HCT116 (cell line): Measurements from ENCODE around the gene MTUS2. TPM values are rescaled to one million over a fixed set of nuclear protein-coding genes. Genes with fewer than 3 reads are reported as not detected.

ENCODE experiments used
- ATAC-seq: fragments of 200-7000 bp; cut with Tn5 transposase; 2 replicates; pipeline ENCODE4 v1.9.1; 2020; ENCODE audit warnings: mild to moderate bottlenecking, moderate library complexity
- BruUV-seq: library from RNA; stranded (reverse); fragments of 400-500 nt; replicated peaks from 2 replicates; lab custom pipeline; 2021; lab: Mats Ljungman, UMichigan
- CTCF ChIA-PET: fragments of 300-600 bp; sonication (Branson Sonifier 250); formaldehyde crosslinking; loops from one replicate; lab custom pipeline; 2021; ENCODE audit warnings: antibody characterized with exemption; lab: Charles Lee
- POLR2A ChIA-PET: fragments of 300-600, 350-600 bp; sonication (Branson Sonifier 250); formaldehyde crosslinking; loops from one replicate; lab custom pipeline; 2021; ENCODE audit warnings: antibody characterized with exemption; lab: Charles Lee
- RAD21 ChIA-PET, 2 experiments: fragments of 300-600 bp; sonication (Branson Sonifier 250); formaldehyde crosslinking; loops; one replicate each; lab custom pipeline; 2023; ENCODE audit warnings: low total read pairs in 2 of 2; ENCODE audit not compliant: uncharacterized antibody in 2 of 2, unreplicated experiment in 2 of 2, low non-redundant PET in 1 of 2; lab: Charles Lee
- DNase-seq: peaks from one replicate; pipeline ENCODE4 v3.0.0-alpha.2; 2010; ENCODE audit warnings: low read depth, low spot score
- H2AFZ ChIP-seq: fragments of 200-600 bp; shearing (Covaris generic), sonication (generic); 2 replicates; pipeline ENCODE4 v1.6.1; 2017; ENCODE audit warnings: low read depth, mixed run types, mixed read lengths, antibody characterized with exemption, low read length; ENCODE audit not compliant: poor library complexity, severe bottlenecking
- H3K27ac ChIP-seq: 2 replicates; pipeline ENCODE4 v1.5.1; 2012; ENCODE audit warnings: low read depth, low read length
- H3K27me3 ChIP-seq: fragments of 200-600 bp; sonication (generic); 2 replicates; pipeline ENCODE4 v1.6.1; 2016; ENCODE audit warnings: mixed run types, low read length, mixed read lengths; ENCODE audit not compliant: insufficient read depth
- H3K36me3 ChIP-seq, 2 experiments: fragments of 200-500 bp in 1 of 2; fragments of 200-600 bp in 1 of 2; sonication (Bioruptor generic) in 1 of 2; sonication (generic) in 1 of 2; 2 replicates each; pipeline versions ENCODE4 v1.5.1 to v1.6.1; 2014 to 2016; ENCODE audit warnings: low read length in 2 of 2, inconsistent platforms in 1 of 2, mixed read lengths in 1 of 2, mixed run types in 1 of 2; ENCODE audit not compliant: insufficient read depth in 2 of 2, control insufficient read depth in 1 of 2
- H3K4me1 ChIP-seq, 2 experiments: fragments of 200-600 bp in 1 of 2; sonication (generic) in 1 of 2; 2 replicates each; pipeline versions ENCODE4 v1.5.1 to v1.6.1; 2012 to 2017; ENCODE audit warnings: low read length in 2 of 2, inconsistent platforms in 1 of 2, mild to moderate bottlenecking in 1 of 2, mixed read lengths in 1 of 2, mixed run types in 1 of 2, moderate library complexity in 1 of 2; ENCODE audit not compliant: insufficient read depth in 2 of 2, control insufficient read depth in 1 of 2
- H3K4me2 ChIP-seq: fragments of 200-600 bp; sonication (generic); 2 replicates; pipeline ENCODE4 v1.6.1; 2017; ENCODE audit warnings: mixed run types, low read length, mixed read lengths
- H3K4me3 ChIP-seq, 2 experiments: fragments of 200-600 bp in 1 of 2; sonication (generic) in 1 of 2; replicated peaks in 1 of 2; 2 replicates each; pipeline ENCODE4 v1.5.1; 2011 to 2016; ENCODE audit warnings: low read length in 2 of 2, control low read depth in 1 of 2, low read depth in 1 of 2, mild to moderate bottlenecking in 1 of 2, mixed read lengths in 1 of 2, mixed run types in 1 of 2
- H3K79me2 ChIP-seq: fragments of 200-600 bp; sonication (generic); 2 replicates; pipeline ENCODE4 v1.6.1; 2017; ENCODE audit warnings: mild to moderate bottlenecking, mixed run types, low read length, moderate library complexity, mixed read lengths; ENCODE audit not compliant: insufficient read depth
- H3K9ac ChIP-seq: fragments of 200-600 bp; sonication (generic); 2 replicates; pipeline ENCODE4 v1.6.1; 2016; ENCODE audit warnings: low read length, mixed read lengths
- H3K9me2 ChIP-seq: fragments of 200-600 bp; sonication (generic), shearing (Covaris generic); 2 replicates; pipeline ENCODE4 v1.6.1; 2017; ENCODE audit warnings: mixed run types, mild to moderate bottlenecking, moderate library complexity; ENCODE audit not compliant: insufficient read depth
- H3K9me3 ChIP-seq, 2 experiments: fragments of 200-500 bp in 1 of 2; fragments of 200-600 bp in 1 of 2; sonication (Bioruptor generic) in 1 of 2; sonication (generic) in 1 of 2; 2 replicates each; pipeline ENCODE4 v1.6.1; 2014 to 2017; ENCODE audit warnings: low read length in 2 of 2, mixed read lengths in 2 of 2, inconsistent platforms in 1 of 2, low read depth in 1 of 2, mild to moderate bottlenecking in 1 of 2, mixed run types in 1 of 2, moderate library complexity in 1 of 2; ENCODE audit not compliant: control insufficient read depth in 1 of 2, insufficient read depth in 1 of 2
- H4K20me1 ChIP-seq: fragments of 200-600 bp; sonication (generic), shearing (Covaris generic); 2 replicates; pipeline ENCODE4 v1.6.1; 2017; ENCODE audit warnings: mixed run types, mild to moderate bottlenecking, moderate library complexity; ENCODE audit not compliant: insufficient read depth
- ELF1 ChIP-seq: IDR thresholded peaks from 2 replicates; pipeline ENCODE4 v1.6.1; 2012; ENCODE audit warnings: low read depth, borderline replicate concordance
- POLR2A ChIP-seq: IDR thresholded peaks from 2 replicates; pipeline ENCODE4 v1.7.0; 2011; ENCODE audit warnings: borderline replicate concordance; ENCODE audit not compliant: insufficient read depth, insufficient read length; ENCODE audit errors: extremely low read depth
- POLR2AphosphoS5 ChIP-seq: IDR thresholded peaks from 2 replicates; pipeline ENCODE4 v1.6.1; 2011; ENCODE audit warnings: mild to moderate bottlenecking, low read depth, low read length, moderate library complexity
- YY1 ChIP-seq: IDR thresholded peaks from 2 replicates; pipeline ENCODE4 v1.6.1; 2011; ENCODE audit warnings: low read length, low read depth, moderate library complexity, mild to moderate bottlenecking; ENCODE audit not compliant: insufficient replicate concordance; ENCODE audit errors: extremely low read depth
- ZFX ChIP-seq: fragments of 450-650 bp; IDR thresholded peaks from 2 replicates; pipeline ENCODE4 v1.6.1; 2017
- ZNF274 ChIP-seq: fragments of 200-500 bp; sonication (Bioruptor generic); IDR thresholded peaks from 2 replicates; pipeline ENCODE4 v1.6.1; 2014; ENCODE audit warnings: mild to moderate bottlenecking, low read depth, low read length, inconsistent platforms
- intact Hi-C: fragments of 100-400 bp; cut with micrococcal nuclease; formaldehyde crosslinking; loops from 2 replicates; pipeline ENCODE4 v1.10.0; 2022
- total RNA-seq: library from RNA; stranded (reverse); gene quantifications from one replicate; pipeline ENCODE4 v1.2.1, GENCODE V29; 2021; ENCODE audit not compliant: unreplicated experiment
- TF ChIP-seq, protein P1 (sequence below): IDR thresholded peaks from 2 replicates; pipeline ENCODE4 v1.6.1; 2012

Gene MTUS2
- total RNA-seq, 1 experiment from 2014 or later, result 0.02 TPM

- BruUV-seq, result no TSS peak
- Histone ChIP-seq H3K9me2 (no peaks in the 10 kb centered on the region), H3K9ac (no peak overlapping the region), H3K4me1 (no peaks in the 10 kb centered on the region), H3K4me3 (no peak overlapping the region), H3K79me2 (no peaks in the 10 kb centered on the region), H3K27ac (no peak overlapping the region), H4K20me1 (no peaks in the 10 kb centered on the region), H3K27me3 (no peaks in the 10 kb centered on the region), H2AFZ (no peak overlapping the region), H3K9me3 (no peaks in the 10 kb centered on the region), H3K4me2 (no peak overlapping the region), H3K36me3 (no peaks in the 10 kb centered on the region)
- CTCF ChIA-PET, result no interaction called here
- RAD21 ChIA-PET, result no interaction called here
- intact Hi-C loops, result no loop called here
- no peak for TF ChIP-seq POLR2A
- no peak for ATAC-seq
- POLR2A ChIA-PET, result no interaction called here
- DNase-seq, result no peak
These were observed 320.1 kb downstream of the MTUS2 start for GRCh38 chr13:29140277-29140676.

GRCh38 chr13:29143847-29144246, 323.7 kb downstream of the MTUS2 start:
- H3K4me1 ChIP-seq, result no peaks in the 10 kb centered on the region
- no peak for TF ChIP-seq POLR2AphosphoS5
- no peak for TF ChIP-seq ELF1
- TF ChIP-seq, protein P1, sequence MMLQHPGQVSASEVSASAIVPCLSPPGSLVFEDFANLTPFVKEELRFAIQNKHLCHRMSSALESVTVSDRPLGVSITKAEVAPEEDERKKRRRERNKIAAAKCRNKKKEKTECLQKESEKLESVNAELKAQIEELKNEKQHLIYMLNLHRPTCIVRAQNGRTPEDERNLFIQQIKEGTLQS, result no peak
- TF ChIP-seq ZFX, result no peak
- TF ChIP-seq ZNF274, result no peak
- TF ChIP-seq YY1, result no peak
- ChIA-PET POLR2A (no interaction called here), CTCF (no interaction called here), RAD21 (no interaction called here)
- H4K20me1 ChIP-seq, result no peaks in the 10 kb centered on the region
- BruUV-seq, result no TSS peak
- no peaks in the 10 kb centered on the region for H3K9me3 ChIP-seq
- no peak overlapping the region for H3K4me2 ChIP-seq
- DNase-seq (no peak), ATAC-seq (no peak)
- H2AFZ ChIP-seq, result no peak overlapping the region
- no peaks in the 10 kb centered on the region for H3K27me3 ChIP-seq
- no peaks in the 10 kb centered on the region for H3K79me2 ChIP-seq
- no peak overlapping the region for H3K4me3 ChIP-seq
- H3K9ac ChIP-seq, result no peak overlapping the region
- H3K36me3 ChIP-seq, result no peaks in the 10 kb centered on the region
- H3K9me2 ChIP-seq, result no peaks in the 10 kb centered on the region
- H3K27ac ChIP-seq, result no peak overlapping the region
- intact Hi-C loops, result no loop called here
